HEK293 (cell line): ENCODE data around the gene TAF12.
A peak's percentile ranks its signal among the peaks of the same experiment; 100 is the strongest.

Experiments
- FEZF1 ChIP-seq: fragments of 450-650 bp; formaldehyde crosslinking; IDR thresholded peaks from 2 replicates; pipeline ENCODE4 v1.5.1; 2016; ENCODE audit warnings: missing biosample characterization, missing genetic modification characterization
- IKZF3 ChIP-seq: fragments of 450-650 bp; IDR thresholded peaks from 2 replicates; pipeline ENCODE4 v1.5.0; 2018; ENCODE audit warnings: missing biosample characterization, mild to moderate bottlenecking, missing genetic modification characterization, moderate library complexity
- KLF1 ChIP-seq: fragments of 450-650 bp; formaldehyde crosslinking; IDR thresholded peaks from 2 replicates; pipeline ENCODE4 v1.5.1; 2016; ENCODE audit warnings: missing biosample characterization, missing genetic modification characterization
- SP3 ChIP-seq: fragments of 450-650 bp; formaldehyde crosslinking; IDR thresholded peaks from 2 replicates; pipeline ENCODE4 v1.5.1; 2016; ENCODE audit warnings: missing biosample characterization, missing genetic modification characterization
- TRIM28 ChIP-seq: IDR thresholded peaks from 2 replicates; pipeline ENCODE4 v1.6.1; 2011; ENCODE audit warnings: low read length, control low read depth, borderline replicate concordance
- ZNF10 ChIP-seq: fragments of 450-650 bp; formaldehyde crosslinking; IDR thresholded peaks from 2 replicates; pipeline ENCODE4 v1.5.1; 2017; ENCODE audit warnings: missing biosample characterization, missing genetic modification characterization
- ZNF155 ChIP-seq: fragments of 450-650 bp; formaldehyde crosslinking; IDR thresholded peaks from 2 replicates; pipeline ENCODE4 v1.5.1; 2016; ENCODE audit warnings: missing biosample characterization, missing genetic modification characterization
- ZNF157 ChIP-seq: fragments of 450-650 bp; formaldehyde crosslinking; IDR thresholded peaks from 2 replicates; pipeline ENCODE4 v1.5.1; 2016; ENCODE audit warnings: missing biosample characterization, missing genetic modification characterization
- ZNF175 ChIP-seq: fragments of 450-650 bp; formaldehyde crosslinking; IDR thresholded peaks from 2 replicates; pipeline ENCODE4 v1.5.1; 2016; ENCODE audit warnings: missing biosample characterization, missing genetic modification characterization
- ZNF2 ChIP-seq: fragments of 450-650 bp; formaldehyde crosslinking; IDR thresholded peaks from 2 replicates; pipeline ENCODE4 v1.5.1; 2016; ENCODE audit warnings: missing biosample characterization, missing genetic modification characterization
- ZNF221 ChIP-seq: fragments of 450-650 bp; formaldehyde crosslinking; IDR thresholded peaks from 2 replicates; pipeline ENCODE4 v1.5.1; 2017; ENCODE audit warnings: missing biosample characterization, missing genetic modification characterization, borderline replicate concordance
- ZNF223 ChIP-seq: fragments of 450-650 bp; formaldehyde crosslinking; IDR thresholded peaks from 2 replicates; pipeline ENCODE4 v1.5.1; 2016; ENCODE audit warnings: missing biosample characterization, missing genetic modification characterization
- ZNF23 ChIP-seq: fragments of 450-650 bp; formaldehyde crosslinking; IDR thresholded peaks from 2 replicates; pipeline ENCODE4 v1.5.1; 2016; ENCODE audit warnings: missing biosample characterization, missing genetic modification characterization, borderline replicate concordance
- ZNF292 ChIP-seq: fragments of 450-650 bp; formaldehyde crosslinking; IDR thresholded peaks from 2 replicates; pipeline ENCODE4 v1.5.1; 2016; ENCODE audit warnings: low read depth, missing biosample characterization, missing genetic modification characterization, borderline replicate concordance
- ZNF555 ChIP-seq: fragments of 450-650 bp; formaldehyde crosslinking; conservative IDR thresholded peaks from 2 replicates; pipeline ENCODE4 v1.5.1; 2017; ENCODE audit warnings: missing biosample characterization, mild to moderate bottlenecking, missing genetic modification characterization, inconsistent platforms
- ZNF561 ChIP-seq: fragments of 450-650 bp; IDR thresholded peaks from 2 replicates; pipeline ENCODE4 v1.5.1; 2018; ENCODE audit warnings: missing biosample characterization, missing genetic modification characterization, borderline replicate concordance
- ZNF76 ChIP-seq: fragments of 450-650 bp; formaldehyde crosslinking; IDR thresholded peaks from 2 replicates; pipeline ENCODE4; 2016; ENCODE audit warnings: low read depth, missing biosample characterization, missing genetic modification characterization, borderline replicate concordance
- ZNF777 ChIP-seq: fragments of 450-650 bp; formaldehyde crosslinking; IDR thresholded peaks from 2 replicates; pipeline ENCODE4 v1.5.1; 2017; ENCODE audit warnings: missing biosample characterization, missing genetic modification characterization, borderline replicate concordance
- ZNF791 ChIP-seq: fragments of 450-650 bp; formaldehyde crosslinking; IDR thresholded peaks from 2 replicates; pipeline ENCODE4 v1.5.1; 2016; ENCODE audit warnings: missing biosample characterization, missing genetic modification characterization
- ZNF830 ChIP-seq: fragments of 450-650 bp; IDR thresholded peaks from 2 replicates; pipeline ENCODE4 v1.5.0; 2018; ENCODE audit warnings: missing biosample characterization, missing genetic modification characterization, low read depth, mild to moderate bottlenecking, moderate library complexity
- TF ChIP-seq, protein P1 (sequence below): fragments of 450-650 bp; formaldehyde crosslinking; IDR thresholded peaks from 2 replicates; pipeline ENCODE4 v1.5.1; 2016; ENCODE audit warnings: missing biosample characterization, missing genetic modification characterization
- TF ChIP-seq, protein P2 (sequence below): fragments of 450-650 bp; formaldehyde crosslinking; IDR thresholded peaks from 2 replicates; pipeline ENCODE4 v1.5.1; 2016; ENCODE audit warnings: missing biosample characterization, missing genetic modification characterization, borderline replicate concordance
- TF ChIP-seq, protein P3 (sequence below): fragments of 450-650 bp; formaldehyde crosslinking; IDR thresholded peaks from 2 replicates; pipeline ENCODE4 v1.5.1; 2016; ENCODE audit warnings: missing biosample characterization, missing genetic modification characterization
- TF ChIP-seq, protein P4 (sequence below): fragments of 450-650 bp; formaldehyde crosslinking; IDR thresholded peaks from 2 replicates; pipeline ENCODE4 v1.5.0; 2017; ENCODE audit warnings: missing biosample characterization, missing genetic modification characterization, borderline replicate concordance
- TF ChIP-seq, protein P5 (sequence below): fragments of 450-650 bp; IDR thresholded peaks from 2 replicates; pipeline ENCODE4 v1.5.1; 2018; ENCODE audit warnings: missing biosample characterization, missing genetic modification characterization
- TF ChIP-seq, protein P6 (sequence below): fragments of 450-650 bp; formaldehyde crosslinking; IDR thresholded peaks from 2 replicates; pipeline ENCODE4 v1.5.1; 2016; ENCODE audit warnings: missing biosample characterization, missing genetic modification characterization
- TF ChIP-seq, protein P7 (sequence below): fragments of 450-650 bp; formaldehyde crosslinking; IDR thresholded peaks from 2 replicates; pipeline ENCODE4 v1.5.1; 2016; ENCODE audit warnings: missing biosample characterization, missing genetic modification characterization
- TF ChIP-seq, protein P8 (sequence below): IDR thresholded peaks from 2 replicates; pipeline ENCODE4 v1.6.1; 2011; ENCODE audit warnings: mild to moderate bottlenecking, low read depth, low read length, borderline replicate concordance

TAF12 gene

DNA sequence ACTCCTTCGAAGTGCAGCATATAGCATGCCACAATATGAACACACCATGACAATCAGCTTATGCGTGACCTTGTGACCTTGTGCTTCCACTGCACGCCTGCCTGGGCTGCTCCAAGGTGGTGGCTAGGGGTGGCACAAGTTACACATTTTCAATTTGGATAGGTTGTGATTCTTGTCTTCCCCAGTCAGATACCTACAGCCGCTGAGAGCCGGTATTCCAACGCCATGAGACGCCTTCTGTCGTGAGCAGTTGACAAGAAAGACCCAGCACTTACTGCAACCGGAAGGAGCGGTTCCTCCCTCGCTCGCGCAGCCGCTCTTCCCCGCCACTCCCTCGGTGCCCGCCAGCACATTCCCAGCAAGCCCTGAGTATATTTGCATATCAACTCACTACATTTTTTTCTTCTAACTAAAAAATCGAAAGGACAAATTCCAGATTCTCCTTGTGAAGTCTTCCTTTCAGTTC is 5.2 kb upstream of the TAF12 start (continued):
- TF ChIP-seq, protein P1, sequence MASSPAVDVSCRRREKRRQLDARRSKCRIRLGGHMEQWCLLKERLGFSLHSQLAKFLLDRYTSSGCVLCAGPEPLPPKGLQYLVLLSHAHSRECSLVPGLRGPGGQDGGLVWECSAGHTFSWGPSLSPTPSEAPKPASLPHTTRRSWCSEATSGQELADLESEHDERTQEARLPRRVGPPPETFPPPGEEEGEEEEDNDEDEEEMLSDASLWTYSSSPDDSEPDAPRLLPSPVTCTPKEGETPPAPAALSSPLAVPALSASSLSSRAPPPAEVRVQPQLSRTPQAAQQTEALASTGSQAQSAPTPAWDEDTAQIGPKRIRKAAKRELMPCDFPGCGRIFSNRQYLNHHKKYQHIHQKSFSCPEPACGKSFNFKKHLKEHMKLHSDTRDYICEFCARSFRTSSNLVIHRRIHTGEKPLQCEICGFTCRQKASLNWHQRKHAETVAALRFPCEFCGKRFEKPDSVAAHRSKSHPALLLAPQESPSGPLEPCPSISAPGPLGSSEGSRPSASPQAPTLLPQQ, result no peak
- TF ChIP-seq IKZF3 (tag by site-specific recombination), result no peak
- TF ChIP-seq KLF1, result no peak
- TF ChIP-seq ZNF830, result no peak
- TF ChIP-seq ZNF2 (tag by site-specific recombination), result no peak
- TF ChIP-seq FEZF1, result peak; percentile 12; the same call in 1 of the 2 replicates
- no peak for TF ChIP-seq ZNF221 (tag by site-specific recombination)
- TF ChIP-seq ZNF157 (tag by site-specific recombination), result no peak
- no peak for TF ChIP-seq ZNF175
- TF ChIP-seq ZNF76 (tag by site-specific recombination), result peak; percentile 91
- TF ChIP-seq, protein P2, sequence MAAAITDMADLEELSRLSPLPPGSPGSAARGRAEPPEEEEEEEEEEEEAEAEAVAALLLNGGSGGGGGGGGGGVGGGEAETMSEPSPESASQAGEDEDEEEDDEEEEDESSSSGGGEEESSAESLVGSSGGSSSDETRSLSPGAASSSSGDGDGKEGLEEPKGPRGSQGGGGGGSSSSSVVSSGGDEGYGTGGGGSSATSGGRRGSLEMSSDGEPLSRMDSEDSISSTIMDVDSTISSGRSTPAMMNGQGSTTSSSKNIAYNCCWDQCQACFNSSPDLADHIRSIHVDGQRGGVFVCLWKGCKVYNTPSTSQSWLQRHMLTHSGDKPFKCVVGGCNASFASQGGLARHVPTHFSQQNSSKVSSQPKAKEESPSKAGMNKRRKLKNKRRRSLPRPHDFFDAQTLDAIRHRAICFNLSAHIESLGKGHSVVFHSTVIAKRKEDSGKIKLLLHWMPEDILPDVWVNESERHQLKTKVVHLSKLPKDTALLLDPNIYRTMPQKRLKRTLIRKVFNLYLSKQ (tag by site-specific recombination), result no peak
- TF ChIP-seq ZNF292 (tag by site-specific recombination), result no peak
- TF ChIP-seq ZNF777 (tag by site-specific recombination), result no peak
- TF ChIP-seq, protein P3, sequence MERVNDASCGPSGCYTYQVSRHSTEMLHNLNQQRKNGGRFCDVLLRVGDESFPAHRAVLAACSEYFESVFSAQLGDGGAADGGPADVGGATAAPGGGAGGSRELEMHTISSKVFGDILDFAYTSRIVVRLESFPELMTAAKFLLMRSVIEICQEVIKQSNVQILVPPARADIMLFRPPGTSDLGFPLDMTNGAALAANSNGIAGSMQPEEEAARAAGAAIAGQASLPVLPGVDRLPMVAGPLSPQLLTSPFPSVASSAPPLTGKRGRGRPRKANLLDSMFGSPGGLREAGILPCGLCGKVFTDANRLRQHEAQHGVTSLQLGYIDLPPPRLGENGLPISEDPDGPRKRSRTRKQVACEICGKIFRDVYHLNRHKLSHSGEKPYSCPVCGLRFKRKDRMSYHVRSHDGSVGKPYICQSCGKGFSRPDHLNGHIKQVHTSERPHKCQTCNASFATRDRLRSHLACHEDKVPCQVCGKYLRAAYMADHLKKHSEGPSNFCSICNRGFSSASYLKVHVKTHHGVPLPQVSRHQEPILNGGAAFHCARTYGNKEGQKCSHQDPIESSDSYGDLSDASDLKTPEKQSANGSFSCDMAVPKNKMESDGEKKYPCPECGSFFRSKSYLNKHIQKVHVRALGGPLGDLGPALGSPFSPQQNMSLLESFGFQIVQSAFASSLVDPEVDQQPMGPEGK (tag by site-specific recombination), result no peak
- no peak for TF ChIP-seq ZNF791 (tag by site-specific recombination)
- TF ChIP-seq, protein P4, sequence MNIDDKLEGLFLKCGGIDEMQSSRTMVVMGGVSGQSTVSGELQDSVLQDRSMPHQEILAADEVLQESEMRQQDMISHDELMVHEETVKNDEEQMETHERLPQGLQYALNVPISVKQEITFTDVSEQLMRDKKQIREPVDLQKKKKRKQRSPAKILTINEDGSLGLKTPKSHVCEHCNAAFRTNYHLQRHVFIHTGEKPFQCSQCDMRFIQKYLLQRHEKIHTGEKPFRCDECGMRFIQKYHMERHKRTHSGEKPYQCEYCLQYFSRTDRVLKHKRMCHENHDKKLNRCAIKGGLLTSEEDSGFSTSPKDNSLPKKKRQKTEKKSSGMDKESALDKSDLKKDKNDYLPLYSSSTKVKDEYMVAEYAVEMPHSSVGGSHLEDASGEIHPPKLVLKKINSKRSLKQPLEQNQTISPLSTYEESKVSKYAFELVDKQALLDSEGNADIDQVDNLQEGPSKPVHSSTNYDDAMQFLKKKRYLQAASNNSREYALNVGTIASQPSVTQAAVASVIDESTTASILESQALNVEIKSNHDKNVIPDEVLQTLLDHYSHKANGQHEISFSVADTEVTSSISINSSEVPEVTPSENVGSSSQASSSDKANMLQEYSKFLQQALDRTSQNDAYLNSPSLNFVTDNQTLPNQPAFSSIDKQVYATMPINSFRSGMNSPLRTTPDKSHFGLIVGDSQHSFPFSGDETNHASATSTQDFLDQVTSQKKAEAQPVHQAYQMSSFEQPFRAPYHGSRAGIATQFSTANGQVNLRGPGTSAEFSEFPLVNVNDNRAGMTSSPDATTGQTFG (tag by site-specific recombination), result no peak
- TF ChIP-seq, protein P5, sequence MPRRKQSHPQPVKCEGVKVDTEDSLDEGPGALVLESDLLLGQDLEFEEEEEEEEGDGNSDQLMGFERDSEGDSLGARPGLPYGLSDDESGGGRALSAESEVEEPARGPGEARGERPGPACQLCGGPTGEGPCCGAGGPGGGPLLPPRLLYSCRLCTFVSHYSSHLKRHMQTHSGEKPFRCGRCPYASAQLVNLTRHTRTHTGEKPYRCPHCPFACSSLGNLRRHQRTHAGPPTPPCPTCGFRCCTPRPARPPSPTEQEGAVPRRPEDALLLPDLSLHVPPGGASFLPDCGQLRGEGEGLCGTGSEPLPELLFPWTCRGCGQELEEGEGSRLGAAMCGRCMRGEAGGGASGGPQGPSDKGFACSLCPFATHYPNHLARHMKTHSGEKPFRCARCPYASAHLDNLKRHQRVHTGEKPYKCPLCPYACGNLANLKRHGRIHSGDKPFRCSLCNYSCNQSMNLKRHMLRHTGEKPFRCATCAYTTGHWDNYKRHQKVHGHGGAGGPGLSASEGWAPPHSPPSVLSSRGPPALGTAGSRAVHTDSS (tag by site-specific recombination), result no peak
- TF ChIP-seq, protein P6, sequence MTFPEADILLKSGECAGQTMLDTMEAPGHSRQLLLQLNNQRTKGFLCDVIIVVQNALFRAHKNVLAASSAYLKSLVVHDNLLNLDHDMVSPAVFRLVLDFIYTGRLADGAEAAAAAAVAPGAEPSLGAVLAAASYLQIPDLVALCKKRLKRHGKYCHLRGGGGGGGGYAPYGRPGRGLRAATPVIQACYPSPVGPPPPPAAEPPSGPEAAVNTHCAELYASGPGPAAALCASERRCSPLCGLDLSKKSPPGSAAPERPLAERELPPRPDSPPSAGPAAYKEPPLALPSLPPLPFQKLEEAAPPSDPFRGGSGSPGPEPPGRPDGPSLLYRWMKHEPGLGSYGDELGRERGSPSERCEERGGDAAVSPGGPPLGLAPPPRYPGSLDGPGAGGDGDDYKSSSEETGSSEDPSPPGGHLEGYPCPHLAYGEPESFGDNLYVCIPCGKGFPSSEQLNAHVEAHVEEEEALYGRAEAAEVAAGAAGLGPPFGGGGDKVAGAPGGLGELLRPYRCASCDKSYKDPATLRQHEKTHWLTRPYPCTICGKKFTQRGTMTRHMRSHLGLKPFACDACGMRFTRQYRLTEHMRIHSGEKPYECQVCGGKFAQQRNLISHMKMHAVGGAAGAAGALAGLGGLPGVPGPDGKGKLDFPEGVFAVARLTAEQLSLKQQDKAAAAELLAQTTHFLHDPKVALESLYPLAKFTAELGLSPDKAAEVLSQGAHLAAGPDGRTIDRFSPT, result no peak
- no peak for TF ChIP-seq ZNF223 (tag by site-specific recombination)
- no peak for TF ChIP-seq ZNF23 (tag by site-specific recombination)
- TF ChIP-seq ZNF10, result peak; percentile 48; the same call in 1 of the 2 replicates
- TF ChIP-seq, protein P7, sequence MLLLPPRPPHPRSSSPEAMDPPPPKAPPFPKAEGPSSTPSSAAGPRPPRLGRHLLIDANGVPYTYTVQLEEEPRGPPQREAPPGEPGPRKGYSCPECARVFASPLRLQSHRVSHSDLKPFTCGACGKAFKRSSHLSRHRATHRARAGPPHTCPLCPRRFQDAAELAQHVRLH (tag by site-specific recombination), result no peak
- TF ChIP-seq TRIM28, result peak; percentile 72
- no peak for TF ChIP-seq ZNF561
- TF ChIP-seq, protein P8, sequence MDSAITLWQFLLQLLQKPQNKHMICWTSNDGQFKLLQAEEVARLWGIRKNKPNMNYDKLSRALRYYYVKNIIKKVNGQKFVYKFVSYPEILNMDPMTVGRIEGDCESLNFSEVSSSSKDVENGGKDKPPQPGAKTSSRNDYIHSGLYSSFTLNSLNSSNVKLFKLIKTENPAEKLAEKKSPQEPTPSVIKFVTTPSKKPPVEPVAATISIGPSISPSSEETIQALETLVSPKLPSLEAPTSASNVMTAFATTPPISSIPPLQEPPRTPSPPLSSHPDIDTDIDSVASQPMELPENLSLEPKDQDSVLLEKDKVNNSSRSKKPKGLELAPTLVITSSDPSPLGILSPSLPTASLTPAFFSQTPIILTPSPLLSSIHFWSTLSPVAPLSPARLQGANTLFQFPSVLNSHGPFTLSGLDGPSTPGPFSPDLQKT, result no peak
- no peak for TF ChIP-seq ZNF155 (tag by site-specific recombination)
- no peak for TF ChIP-seq SP3 (tag by site-specific recombination)
- TF ChIP-seq ZNF555, result no peak
